ENCODE data around the gene ANKRD13B. TPM values are rescaled to one million over a fixed set of nuclear protein-coding genes. Genes with fewer than 3 reads are reported as not detected.

Gene ANKRD13B
- total and polyA plus RNA-seq, 2 of the 13 experiments (the other 11 are each of a cell fraction or from before 2014, with no cell fraction given) = 1.7 to 1.8 TPM

DNA sequence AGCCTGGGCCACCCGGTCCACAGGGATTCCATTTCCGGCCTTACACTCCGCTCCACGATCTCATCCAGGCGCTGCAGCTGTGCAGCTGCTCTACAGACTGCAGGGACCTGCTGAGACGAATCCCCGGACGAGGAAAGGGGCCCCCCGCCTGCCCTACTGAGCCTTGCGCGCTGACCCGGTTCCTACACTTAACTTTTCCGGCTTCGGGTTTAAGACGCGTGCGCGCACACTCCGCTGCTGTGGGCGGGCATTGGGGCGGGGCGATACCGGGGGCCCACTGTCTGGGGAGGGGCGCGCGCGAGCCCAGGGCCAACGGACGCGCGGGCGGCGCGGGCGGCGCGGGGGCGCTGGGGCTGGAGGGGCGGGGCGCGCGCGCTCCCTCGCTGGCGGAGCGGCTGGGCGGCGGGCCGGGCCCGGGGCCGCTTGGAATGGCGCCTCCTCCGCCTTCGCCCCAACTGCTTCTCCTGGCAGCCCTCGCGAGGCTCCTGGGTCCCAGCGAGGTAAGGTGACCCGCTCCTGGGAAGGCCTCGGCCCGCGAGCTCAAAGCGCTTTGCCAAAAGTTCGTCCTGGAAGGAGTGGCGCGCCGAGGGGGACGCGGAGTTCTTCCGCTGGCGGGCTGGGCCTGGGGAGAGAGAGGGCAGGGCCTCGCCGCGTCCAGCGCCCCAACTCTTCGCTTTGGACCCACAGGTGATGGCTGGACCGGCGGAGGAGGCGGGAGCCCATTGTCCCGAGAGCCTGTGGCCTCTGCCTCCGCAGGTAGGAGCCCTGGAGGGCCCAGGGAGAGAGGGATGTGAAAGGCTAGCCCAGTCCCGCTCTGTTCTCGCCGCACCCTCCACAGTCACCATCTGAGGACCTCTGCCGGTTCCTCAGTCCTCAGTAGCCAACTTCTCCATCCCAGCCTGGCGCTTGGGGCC is 24.3 kb upstream of the ANKRD13B start, which contains the start of gene TP53I13 (continued):
- TF ChIP-seq, protein P1, sequence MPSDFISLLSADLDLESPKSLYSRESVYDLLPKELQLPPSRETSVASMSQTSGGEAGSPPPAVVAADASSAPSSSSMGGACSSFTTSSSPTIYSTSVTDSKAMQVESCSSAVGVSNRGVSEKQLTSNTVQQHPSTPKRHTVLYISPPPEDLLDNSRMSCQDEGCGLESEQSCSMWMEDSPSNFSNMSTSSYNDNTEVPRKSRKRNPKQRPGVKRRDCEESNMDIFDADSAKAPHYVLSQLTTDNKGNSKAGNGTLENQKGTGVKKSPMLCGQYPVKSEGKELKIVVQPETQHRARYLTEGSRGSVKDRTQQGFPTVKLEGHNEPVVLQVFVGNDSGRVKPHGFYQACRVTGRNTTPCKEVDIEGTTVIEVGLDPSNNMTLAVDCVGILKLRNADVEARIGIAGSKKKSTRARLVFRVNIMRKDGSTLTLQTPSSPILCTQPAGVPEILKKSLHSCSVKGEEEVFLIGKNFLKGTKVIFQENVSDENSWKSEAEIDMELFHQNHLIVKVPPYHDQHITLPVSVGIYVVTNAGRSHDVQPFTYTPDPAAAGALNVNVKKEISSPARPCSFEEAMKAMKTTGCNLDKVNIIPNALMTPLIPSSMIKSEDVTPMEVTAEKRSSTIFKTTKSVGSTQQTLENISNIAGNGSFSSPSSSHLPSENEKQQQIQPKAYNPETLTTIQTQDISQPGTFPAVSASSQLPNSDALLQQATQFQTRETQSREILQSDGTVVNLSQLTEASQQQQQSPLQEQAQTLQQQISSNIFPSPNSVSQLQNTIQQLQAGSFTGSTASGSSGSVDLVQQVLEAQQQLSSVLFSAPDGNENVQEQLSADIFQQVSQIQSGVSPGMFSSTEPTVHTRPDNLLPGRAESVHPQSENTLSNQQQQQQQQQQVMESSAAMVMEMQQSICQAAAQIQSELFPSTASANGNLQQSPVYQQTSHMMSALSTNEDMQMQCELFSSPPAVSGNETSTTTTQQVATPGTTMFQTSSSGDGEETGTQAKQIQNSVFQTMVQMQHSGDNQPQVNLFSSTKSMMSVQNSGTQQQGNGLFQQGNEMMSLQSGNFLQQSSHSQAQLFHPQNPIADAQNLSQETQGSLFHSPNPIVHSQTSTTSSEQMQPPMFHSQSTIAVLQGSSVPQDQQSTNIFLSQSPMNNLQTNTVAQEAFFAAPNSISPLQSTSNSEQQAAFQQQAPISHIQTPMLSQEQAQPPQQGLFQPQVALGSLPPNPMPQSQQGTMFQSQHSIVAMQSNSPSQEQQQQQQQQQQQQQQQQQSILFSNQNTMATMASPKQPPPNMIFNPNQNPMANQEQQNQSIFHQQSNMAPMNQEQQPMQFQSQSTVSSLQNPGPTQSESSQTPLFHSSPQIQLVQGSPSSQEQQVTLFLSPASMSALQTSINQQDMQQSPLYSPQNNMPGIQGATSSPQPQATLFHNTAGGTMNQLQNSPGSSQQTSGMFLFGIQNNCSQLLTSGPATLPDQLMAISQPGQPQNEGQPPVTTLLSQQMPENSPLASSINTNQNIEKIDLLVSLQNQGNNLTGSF (CRISPR knock-in tag; IDR thresholded peaks at IDR 0.05) = 0 out of 2 replicates have a peak, but pooled peaks have one; percentile 35
- TF ChIP-seq GLI4 (CRISPR knock-in tag; IDR thresholded peaks at IDR 0.05; ENCODE audit: borderline replicate concordance) (no peak), FOXP1 (IDR thresholded peaks at IDR 0.05) (no peak), FOXP1 (CRISPR knock-in tag; IDR thresholded peaks at IDR 0.05) (no peak), ZNF282 (IDR thresholded peaks at IDR 0.05; ENCODE audit: partially characterized antibody) (no peak), JUND (CRISPR knock-in tag; IDR thresholded peaks at IDR 0.05) (no peak), SAFB2 (CRISPR knock-in tag; IDR thresholded peaks at IDR 0.05; ENCODE audit: borderline replicate concordance, low read depth) (no peak), ZNF232 (CRISPR knock-in tag; IDR thresholded peaks at IDR 0.05; ENCODE audit: borderline replicate concordance) (no peak), KLF16 (CRISPR knock-in tag; IDR thresholded peaks at IDR 0.05) (peak in 1 of 2 experiments; percentile 15; a peak in 1 of 4 replicates), ZFP62 (CRISPR knock-in tag; IDR thresholded peaks at IDR 0.05) (no peak), MED1 (CRISPR knock-in tag; IDR thresholded peaks at IDR 0.05) (peak; percentile 31; the same call in 1 of the 2 replicates), ZNF615 (CRISPR knock-in tag; IDR thresholded peaks at IDR 0.05; ENCODE audit: borderline replicate concordance) (no peak), ZNF746 (CRISPR knock-in tag; IDR thresholded peaks at IDR 0.05) (no peak; the same call in 1 of the 2 replicates), ZNF614 (CRISPR knock-in tag; IDR thresholded peaks at IDR 0.05; ENCODE audit: borderline replicate concordance) (no peak), NR3C1 (CRISPR knock-in tag; IDR thresholded peaks at IDR 0.05) (no peak), POLR2A (IDR thresholded peaks at IDR 0.05; ENCODE audit: insufficient read depth in 1 of 2, low read depth in 2 of 2, low read length in 2 of 2) (peak; percentile 12 to 72; a peak in 2 of 4 replicates)
- TF ChIP-seq, protein P2, sequence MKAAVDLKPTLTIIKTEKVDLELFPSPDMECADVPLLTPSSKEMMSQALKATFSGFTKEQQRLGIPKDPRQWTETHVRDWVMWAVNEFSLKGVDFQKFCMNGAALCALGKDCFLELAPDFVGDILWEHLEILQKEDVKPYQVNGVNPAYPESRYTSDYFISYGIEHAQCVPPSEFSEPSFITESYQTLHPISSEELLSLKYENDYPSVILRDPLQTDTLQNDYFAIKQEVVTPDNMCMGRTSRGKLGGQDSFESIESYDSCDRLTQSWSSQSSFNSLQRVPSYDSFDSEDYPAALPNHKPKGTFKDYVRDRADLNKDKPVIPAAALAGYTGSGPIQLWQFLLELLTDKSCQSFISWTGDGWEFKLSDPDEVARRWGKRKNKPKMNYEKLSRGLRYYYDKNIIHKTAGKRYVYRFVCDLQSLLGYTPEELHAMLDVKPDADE (CRISPR knock-in tag; IDR thresholded peaks at IDR 0.05) = no peak
- TF ChIP-seq, protein P3, sequence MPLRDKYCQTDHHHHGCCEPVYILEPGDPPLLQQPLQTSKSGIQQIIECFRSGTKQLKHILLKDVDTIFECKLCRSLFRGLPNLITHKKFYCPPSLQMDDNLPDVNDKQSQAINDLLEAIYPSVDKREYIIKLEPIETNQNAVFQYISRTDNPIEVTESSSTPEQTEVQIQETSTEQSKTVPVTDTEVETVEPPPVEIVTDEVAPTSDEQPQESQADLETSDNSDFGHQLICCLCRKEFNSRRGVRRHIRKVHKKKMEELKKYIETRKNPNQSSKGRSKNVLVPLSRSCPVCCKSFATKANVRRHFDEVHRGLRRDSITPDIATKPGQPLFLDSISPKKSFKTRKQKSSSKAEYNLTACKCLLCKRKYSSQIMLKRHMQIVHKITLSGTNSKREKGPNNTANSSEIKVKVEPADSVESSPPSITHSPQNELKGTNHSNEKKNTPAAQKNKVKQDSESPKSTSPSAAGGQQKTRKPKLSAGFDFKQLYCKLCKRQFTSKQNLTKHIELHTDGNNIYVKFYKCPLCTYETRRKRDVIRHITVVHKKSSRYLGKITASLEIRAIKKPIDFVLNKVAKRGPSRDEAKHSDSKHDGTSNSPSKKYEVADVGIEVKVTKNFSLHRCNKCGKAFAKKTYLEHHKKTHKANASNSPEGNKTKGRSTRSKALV (CRISPR knock-in tag; IDR thresholded peaks at IDR 0.05) = peak; percentile 80; the same call in 1 of the 2 replicates
- TF ChIP-seq, protein P4, sequence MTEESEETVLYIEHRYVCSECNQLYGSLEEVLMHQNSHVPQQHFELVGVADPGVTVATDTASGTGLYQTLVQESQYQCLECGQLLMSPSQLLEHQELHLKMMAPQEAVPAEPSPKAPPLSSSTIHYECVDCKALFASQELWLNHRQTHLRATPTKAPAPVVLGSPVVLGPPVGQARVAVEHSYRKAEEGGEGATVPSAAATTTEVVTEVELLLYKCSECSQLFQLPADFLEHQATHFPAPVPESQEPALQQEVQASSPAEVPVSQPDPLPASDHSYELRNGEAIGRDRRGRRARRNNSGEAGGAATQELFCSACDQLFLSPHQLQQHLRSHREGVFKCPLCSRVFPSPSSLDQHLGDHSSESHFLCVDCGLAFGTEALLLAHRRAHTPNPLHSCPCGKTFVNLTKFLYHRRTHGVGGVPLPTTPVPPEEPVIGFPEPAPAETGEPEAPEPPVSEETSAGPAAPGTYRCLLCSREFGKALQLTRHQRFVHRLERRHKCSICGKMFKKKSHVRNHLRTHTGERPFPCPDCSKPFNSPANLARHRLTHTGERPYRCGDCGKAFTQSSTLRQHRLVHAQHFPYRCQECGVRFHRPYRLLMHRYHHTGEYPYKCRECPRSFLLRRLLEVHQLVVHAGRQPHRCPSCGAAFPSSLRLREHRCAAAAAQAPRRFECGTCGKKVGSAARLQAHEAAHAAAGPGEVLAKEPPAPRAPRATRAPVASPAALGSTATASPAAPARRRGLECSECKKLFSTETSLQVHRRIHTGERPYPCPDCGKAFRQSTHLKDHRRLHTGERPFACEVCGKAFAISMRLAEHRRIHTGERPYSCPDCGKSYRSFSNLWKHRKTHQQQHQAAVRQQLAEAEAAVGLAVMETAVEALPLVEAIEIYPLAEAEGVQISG (CRISPR knock-in tag; IDR thresholded peaks at IDR 0.05) = peak; percentile 53

Data from HepG2 (cell line).